ENCODE results near the gene RARRES1.
A peak's percentile ranks its signal among the peaks of the same experiment; 100 is the strongest.

The RARRES1 gene

DNA sequence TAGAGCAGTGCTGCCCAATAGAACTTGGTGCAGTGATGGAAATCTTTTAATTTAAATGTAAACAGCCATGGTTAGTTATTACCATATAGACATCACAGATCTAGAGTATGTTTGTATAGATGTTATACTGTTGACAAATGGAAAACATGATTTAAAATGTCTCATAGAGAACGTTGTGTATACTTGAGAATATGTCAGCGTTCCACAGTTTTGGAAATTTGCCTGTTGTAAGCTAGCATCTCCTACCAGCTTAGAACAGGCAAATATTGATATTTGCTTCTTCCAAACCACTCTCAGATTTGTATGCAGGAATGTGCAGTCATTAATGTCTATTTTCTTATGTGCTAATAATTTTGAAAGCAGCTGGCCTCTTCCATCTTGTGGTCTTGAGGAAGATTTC, 51.4 kb downstream of the RARRES1 start:
- no peak for DNase-seq

DNA sequence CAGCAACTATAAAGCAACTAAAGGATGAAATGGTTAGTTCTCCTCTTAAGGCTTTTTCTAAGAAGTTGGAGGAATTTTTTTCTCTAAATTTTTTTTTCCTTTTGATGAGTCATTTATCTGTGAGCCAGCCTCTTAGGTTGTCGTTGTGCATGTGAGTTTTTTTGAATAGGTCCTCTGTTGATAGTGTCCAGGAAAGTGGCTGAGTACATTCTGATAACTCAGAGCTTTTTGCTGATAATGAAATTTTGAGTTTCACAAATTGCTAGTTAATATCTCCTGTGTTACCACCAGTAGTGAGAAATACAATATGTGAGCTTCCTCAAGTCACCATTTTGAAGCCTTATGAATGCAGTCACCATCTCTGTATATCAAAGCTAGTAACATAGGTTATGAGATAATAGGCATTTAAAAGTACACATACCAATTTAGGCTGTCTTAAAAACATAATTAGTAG, 52.7 kb downstream of the RARRES1 start:
- peak; percentile 35 for DNase-seq

DNA sequence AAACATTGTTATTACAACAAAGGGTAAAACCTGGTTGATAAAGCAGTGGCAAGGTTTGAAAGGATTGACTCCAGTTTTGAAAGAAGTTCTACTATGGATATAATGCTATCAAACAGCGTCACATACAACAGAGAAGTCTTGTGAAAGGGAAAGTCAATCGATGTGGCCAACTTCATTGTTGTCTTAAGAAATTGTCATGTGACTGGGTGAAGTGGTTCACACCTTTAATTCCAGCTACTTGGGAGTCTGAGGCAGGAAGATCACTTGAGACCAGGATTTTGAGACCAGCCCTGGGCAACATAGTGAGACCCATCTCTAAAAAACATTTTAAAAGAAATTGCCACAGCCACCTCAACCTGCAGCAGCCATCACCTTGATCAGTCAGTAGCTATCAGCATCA, 53.6 kb downstream of the RARRES1 start:
- DNase-seq: no peak

DNA sequence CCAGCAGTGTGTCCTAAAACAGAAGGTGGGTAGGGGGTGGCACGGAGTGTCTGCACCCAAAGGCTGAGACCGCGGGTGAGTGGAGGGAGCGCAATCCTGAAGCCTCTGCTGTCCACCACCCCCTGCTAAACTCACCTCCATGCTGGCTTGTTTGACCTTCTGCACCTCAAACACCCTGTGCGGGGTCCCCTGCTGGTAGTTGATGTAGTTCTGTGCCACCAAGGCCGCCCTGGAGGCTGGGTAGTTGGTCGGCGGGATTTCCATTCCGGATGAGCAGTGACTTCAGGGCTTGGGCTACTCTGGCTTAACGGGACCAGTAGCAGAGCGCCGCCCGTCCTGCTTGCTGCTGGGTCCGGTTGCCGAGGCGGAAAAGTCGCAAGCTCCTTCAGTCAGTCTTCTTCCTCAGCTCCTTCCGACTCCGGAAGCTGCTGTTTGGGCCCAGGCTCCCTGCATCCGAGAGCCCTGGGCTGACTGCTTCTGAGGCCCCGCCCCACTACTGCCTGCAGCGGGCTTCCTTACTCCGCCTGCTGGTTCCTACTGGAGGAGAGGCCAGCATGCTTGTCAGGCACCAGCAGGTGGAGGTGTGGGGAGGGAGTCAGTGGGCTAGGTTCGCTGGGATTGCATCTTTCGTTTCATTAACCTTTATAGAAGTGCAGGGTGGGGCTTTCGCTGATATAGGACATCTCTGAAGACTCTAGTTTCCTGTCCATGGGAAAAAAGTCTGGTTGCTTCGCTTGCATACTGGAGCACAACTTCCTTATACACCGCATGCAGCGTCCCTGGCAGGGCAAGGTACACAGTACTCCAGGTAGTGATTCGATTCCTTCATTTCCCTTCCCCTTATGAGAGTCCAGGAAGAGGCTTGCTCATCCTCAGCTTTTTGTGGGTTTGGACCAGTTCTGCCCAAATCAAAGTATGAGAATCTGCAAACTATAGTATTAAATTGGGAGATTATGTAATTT, 59.8 kb downstream of the RARRES1 start, which contains the start of gene LXN:
Gene LXN (minus strand): TSS at position 434 of the 962 bp plus-strand sequence. CDS start 170 bp downstream, at position 264.
- peak; percentile 83 for DNase-seq

DNA sequence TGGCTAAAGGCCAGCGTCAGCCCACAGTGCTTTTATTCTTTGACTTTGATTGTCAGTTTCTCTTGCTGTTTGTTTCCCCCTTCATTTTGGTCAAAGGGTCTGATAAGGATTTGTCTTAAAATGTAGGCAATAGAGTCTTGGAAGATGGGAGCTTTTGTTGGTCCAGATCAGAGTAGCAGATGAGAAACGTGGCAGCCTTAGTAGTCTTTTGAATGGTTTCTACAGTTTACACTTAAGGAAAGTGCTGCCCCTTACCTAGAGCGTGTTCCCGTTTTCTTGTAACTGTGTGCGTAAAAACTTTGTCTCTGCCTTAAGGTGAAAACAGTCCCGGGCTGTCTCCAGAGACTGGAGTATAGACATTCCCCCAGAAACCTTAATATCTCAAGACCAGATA, 60.4 kb downstream of the RARRES1 start:
- DNase-seq: no peak

DNA sequence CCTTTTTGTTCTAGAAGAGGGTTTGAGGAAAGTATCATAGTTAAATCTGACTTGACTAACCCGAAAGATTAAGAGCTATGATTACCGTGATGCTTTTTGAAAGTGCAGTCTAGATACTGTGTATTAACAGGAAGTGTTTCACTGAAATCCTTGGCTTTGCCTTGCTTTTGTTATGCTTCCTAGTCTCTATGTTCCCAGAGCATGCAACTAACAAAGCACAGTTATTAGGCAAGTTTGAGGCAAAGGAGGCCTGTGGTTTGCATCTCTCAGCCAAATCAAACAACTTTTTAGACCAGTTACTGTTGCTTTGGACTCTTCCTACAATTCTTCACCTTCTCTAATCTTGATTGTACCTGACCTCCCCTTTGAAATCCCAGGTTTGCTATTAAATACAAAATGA, 63.8 kb downstream of the RARRES1 start:
- no peak for DNase-seq

DNA sequence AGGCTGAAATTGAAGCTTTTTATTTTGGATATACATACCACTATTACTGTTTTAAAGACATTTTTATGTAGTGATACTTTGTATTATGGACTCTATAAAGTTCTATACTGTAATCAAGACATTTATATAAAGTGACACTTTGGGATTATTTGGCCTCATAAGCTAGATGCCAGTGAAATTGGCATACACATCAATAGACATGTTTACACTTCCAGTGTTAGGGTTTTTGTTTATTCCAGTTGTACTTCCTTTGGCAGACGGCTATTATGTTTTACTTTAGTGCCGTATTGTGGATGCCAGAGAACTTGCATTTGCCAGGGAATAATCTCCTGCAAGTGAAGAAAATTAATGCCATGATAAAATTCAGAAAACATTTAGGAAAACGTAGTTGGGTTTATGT, 65.8 kb downstream of the RARRES1 start:
- DNase-seq: no peak

DNA sequence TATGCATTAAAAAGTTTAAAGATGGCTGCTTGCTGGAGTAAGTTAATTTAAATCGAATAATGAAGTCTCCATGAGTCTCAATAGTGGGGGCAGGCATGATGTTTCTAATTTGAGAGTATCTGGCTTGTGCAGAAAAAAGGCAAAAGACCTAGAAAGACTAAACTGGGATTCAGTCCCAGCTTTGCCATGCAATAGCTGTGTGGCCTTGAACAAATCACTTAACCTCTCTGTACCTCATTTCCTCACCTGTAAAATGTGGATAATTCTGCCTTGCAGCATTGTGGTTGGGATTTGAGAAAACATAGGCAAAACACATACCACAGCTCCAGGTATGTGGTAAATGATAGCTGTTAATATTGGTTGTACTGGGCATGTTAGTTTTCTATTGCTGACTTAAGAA, 68.4 kb downstream of the RARRES1 start:
- DNase-seq: no peak

DNA sequence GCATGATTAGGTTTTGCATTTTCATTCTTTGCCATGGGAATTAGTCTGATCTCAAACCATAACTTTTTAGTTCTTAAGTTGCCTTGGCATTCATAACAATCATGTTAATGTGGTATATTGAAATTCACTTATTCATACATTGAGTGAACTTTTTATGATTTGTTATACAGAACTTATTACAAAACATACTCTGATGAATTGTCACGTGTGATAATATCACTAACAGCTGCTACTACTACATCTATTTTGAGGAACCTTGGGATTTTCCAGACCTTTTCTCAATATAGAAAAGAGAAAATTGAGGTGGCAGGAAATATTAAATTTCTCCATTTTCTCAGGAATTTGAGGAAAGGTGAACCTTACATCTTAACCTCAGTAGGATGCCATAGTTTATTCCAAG, 69.0 kb downstream of the RARRES1 start:
- DNase-seq: no peak

DNA sequence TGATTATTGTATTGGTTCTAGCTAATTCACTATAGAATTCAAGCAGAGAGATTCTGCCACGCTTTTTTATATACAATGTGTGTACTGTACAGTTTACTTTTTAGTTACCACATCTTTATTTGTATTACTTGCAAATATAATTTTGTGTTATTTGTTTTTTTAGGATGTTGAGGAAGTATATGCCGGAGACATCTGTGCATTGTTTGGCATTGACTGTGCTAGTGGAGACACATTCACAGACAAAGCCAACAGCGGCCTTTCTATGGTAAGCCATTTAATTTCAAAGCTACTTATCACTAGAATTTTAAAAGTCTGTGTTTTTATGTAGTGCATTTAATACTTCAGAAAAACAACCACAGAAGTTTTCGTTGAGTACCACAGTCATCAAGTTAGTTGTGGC, 71.5 kb downstream of the RARRES1 start:
- DNase-seq: no peak

DNA sequence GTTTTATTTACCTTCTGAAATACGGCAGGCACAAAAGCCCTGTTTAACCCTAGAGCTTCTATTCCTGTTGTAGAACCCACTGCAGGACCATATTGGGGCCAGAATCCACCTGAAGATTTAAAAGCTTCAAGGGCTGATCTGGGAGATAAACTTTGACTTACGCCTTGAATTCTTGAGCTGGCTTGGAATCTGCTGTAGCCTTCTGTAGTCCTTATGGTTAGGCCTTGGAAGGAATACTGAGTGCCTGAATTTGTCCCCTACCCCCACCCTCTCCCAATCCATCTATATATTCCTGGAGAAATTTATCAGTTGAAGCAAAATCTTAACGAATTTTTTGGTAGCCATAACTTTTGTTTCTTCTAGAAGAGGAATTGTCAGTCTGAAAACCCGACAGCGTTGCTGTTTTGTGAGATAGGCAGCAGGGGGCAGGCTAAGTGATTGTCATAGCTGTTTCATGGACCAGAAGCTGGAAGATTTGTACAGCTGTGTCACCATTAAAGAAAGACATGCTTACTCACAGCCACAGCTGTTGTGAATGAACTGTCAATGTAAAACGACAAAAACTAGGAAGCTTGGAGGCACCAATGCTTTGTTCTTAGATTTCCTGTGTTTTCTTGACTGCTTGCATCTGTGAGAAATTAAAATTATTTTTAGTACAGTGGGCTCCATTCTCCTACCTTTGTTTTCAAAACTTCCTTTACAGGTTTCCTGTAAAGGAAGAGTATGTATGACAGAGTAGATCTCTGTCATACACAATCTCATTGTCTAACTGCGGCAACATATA, 72.6 kb downstream of the RARRES1 start:
- DNase-seq: peak; percentile 74

DNA sequence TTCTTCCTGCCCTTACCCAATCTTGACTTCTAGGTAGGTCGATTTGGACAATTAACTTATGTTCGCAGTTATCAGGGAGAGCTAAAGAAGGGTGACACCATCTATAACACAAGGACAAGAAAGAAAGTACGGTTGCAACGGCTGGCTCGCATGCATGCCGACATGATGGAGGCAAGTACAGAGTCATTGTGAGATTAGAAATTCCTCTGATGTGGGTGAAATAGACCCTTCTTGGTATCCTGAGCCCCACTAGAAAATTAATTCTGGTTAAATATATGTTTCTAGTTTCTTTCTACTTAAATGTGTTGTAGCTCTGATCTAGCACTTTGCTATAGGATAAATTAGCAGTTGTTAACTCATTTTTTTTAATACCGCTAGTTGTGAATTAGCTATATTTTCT, 73.4 kb downstream of the RARRES1 start:
- no peak for DNase-seq

DNA sequence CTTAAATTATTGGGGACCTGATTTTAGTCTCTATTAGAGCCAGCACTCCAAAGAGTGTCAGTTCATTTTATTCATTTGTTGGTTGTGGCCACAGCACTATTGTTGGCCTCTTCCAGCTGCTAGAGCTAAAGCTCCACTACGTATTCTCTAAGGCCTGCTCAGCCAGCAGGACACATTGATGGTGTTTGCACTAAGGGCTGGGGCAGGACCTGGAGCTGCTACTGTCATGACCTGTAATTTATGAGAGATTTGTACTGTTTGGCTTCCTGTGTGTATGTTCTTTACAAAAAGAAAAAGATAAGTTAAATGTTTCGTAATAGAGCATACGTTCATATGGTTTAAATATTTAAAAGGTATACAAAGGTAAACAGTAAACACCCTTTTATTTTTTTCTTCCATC, 79.8 kb downstream of the RARRES1 start:
- no peak for DNase-seq

DNA sequence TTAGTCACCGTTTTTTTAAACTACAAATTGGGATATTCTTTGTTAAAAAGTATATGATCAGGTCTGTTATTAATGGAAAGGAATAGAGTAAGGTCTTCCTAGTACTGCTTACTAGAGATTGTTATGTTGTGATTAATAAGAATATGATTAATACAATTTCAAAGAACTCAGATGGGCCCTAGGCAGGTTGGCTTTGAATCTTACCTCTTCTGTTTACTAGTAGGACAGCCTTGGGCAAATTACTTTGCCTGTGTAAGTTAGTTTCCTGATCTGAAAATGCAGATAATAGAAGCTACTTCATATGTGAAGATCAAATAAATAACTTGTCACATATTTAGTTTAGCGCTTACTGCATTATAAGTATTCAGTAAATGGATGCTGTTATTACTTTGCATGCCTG, 81.1 kb downstream of the RARRES1 start:
- no peak for DNase-seq

DNA sequence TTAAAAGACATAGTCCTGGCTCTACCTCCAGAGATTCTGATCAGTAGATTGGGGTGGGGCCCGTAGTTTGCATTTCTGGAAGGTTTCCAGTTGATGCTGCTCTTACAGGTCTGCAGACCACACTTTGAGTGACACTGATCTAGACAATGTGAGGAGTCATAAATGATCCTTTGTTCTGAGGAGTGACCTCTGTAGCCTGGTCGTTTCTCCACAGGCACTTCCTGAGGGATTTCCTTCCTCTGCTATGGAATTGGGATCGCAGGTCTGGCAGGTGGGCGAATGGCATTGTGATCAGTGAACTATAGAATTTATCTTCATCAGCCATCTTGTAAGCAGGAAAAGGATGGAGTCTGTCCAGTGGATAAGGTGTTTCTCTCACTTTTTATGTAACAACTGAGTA, 82.5 kb downstream of the RARRES1 start:
- DNase-seq: no peak
